Natural killer cell (primary cell): ENCODE data around the gene RPSA. TPM values are rescaled to one million over a fixed set of nuclear protein-coding genes. Genes with fewer than 3 reads are reported as not detected.
A peak's percentile ranks its signal among the peaks of the same experiment; 100 is the strongest.

ENCODE experiments used
- ATAC-seq, 3 donors: fragments of 150-1000 bp in 2 of 3; fragments of 200-7000 bp in 1 of 3; cut with Tn5 transposase; 1 replicate in 1 of 3; 2 replicates in 2 of 3; pipeline ENCODE4 v1.10.0; 2021; ENCODE audit warnings: mild to moderate bottlenecking in 2 of 3, moderate library complexity in 2 of 3
- DNase-seq, 2 donors: peaks; one replicate each; pipeline versions ENCODE4 v3.0.0 to v3.0.0-alpha.2; 2013 to 2021; ENCODE audit warnings: mixed read lengths in 1 of 2
- H3K27ac ChIP-seq: one replicate; pipeline ENCODE4 v1.5.1; 2013; ENCODE audit warnings: mild to moderate bottlenecking, low read length
- H3K27me3 ChIP-seq: one replicate; pipeline ENCODE4 v1.6.1; 2013; ENCODE audit warnings: low read length; ENCODE audit not compliant: control insufficient read depth, insufficient read depth
- H3K36me3 ChIP-seq: one replicate; pipeline ENCODE4 v1.6.1; 2013; ENCODE audit warnings: low read length; ENCODE audit not compliant: control insufficient read depth, insufficient read depth
- H3K4me1 ChIP-seq: one replicate; pipeline ENCODE4 v1.6.1; 2013; ENCODE audit warnings: low read length; ENCODE audit not compliant: control insufficient read depth, insufficient read depth
- H3K4me3 ChIP-seq: one replicate; pipeline ENCODE4 v1.5.1; 2013; ENCODE audit warnings: low read length
- H3K9me3 ChIP-seq: one replicate; pipeline ENCODE4 v1.6.1; 2013; ENCODE audit warnings: low read length; ENCODE audit not compliant: control insufficient read depth, insufficient read depth
- H3K27ac Mint-ChIP-seq, 2 donors: one replicate each; pipeline ENCODE4 v1.8.0; 2022; ENCODE audit warnings: mild to moderate bottlenecking in 2 of 2, mixed read lengths in 2 of 2, moderate library complexity in 1 of 2
- H3K27me3 Mint-ChIP-seq, 2 donors: one replicate each; pipeline ENCODE4 v1.8.0; 2022; ENCODE audit warnings: low read depth in 2 of 2, mixed read lengths in 2 of 2
- H3K36me3 Mint-ChIP-seq: one replicate; pipeline ENCODE4 v1.8.0; 2022; ENCODE audit warnings: mixed read lengths
- H3K4me1 Mint-ChIP-seq, 2 donors: one replicate each; pipeline ENCODE4 v1.8.0; 2022; ENCODE audit warnings: mixed read lengths in 2 of 2
- H3K4me3 Mint-ChIP-seq: one replicate; pipeline ENCODE4 v1.8.0; 2022; ENCODE audit warnings: mild to moderate bottlenecking, moderate library complexity, mixed read lengths
- H3K9me3 Mint-ChIP-seq, 2 donors: one replicate each; pipeline ENCODE4 v1.8.0; 2022; ENCODE audit warnings: mixed read lengths in 2 of 2
- CTCF ChIP-seq: fragments of 200-600 bp; IDR thresholded peaks from one replicate; pipeline ENCODE4 v1.8.0; 2022; ENCODE audit warnings: antibody characterized with exemption
- WGBS: methylation state at CpG from one replicate; pipeline ENCODE4 v1.1.7; 2013; ENCODE audit warnings: missing lambda C conversion rate; ENCODE audit not compliant: insufficient coverage; 5-methylcytosine and 5-hydroxymethylcytosine counted together
- intact Hi-C: fragments of 100-400 bp; cut with micrococcal nuclease; formaldehyde crosslinking; loops from one replicate; pipeline ENCODE4 v1.14.2; 2022
- total RNA-seq, 4 donors: library from RNA; stranded (reverse); fragments of 120-200 nt in 1 of 4; gene quantifications; one replicate each; pipeline versions ENCODE4 v1.2.3 to v1.2.4, GENCODE V29; 2013 to 2022

The RPSA gene
- total RNA-seq, result 100 to 1,000 TPM; 737 to 921 (median 821) TPM
- 1,366 TPM for total RNA-seq (2013)

DNA sequence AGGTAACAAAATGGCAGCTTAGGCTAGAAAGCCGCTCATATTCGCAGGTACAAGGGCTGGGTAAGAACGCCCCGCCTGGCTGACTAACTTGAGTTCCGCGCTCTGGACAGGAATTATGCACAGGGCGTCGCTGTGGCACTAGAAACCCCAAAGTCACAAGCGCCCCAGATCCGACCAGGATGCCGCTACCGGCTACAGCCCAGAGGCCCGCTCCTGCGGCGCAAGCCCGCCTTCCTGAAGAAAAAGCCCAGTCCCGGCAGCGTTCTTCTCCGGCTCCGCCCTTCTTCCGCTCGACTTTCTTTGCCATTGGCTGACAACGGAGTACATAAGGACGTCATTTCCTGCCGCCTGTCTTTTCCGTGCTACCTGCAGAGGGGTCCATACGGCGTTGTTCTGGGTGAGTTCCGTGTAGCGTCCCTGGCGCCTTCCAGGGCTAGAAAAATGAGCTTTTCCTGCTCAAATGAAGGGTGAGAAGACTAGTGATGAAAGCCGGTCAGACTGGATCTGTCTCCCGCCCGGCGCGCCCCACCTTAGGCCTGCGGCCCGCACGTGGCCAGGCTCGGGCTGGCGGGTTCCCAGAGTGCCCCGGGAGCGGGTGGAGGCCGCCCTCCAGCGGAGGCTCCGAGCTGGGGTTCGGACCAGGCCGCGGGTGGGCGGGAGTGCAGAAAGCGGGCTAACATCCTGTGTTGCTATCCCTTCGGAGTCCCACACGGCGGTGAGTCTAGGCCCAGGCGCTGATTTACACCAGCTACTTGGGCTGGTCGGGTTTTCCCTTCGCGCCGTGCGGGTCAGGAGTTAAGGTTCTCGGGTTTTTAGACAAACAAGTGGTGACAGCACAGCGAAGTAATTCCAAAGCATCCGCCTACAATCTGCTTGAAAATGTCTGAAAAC is at the start of gene RPSA:
RPSA (plus strand) TSS at position 353 of the 891 bp plus-strand sequence. CDS start 934 bp downstream, outside the sequence.
- H3K36me3 ChIP-seq, result peaks cover 36% of the 10 kb centered on the region
- H3K4me3 ChIP-seq, result peak within 1 kb of the TSS; percentile 55
- peak; percentile 38 for TF ChIP-seq CTCF
- H3K27me3 ChIP-seq, result no peaks in the 10 kb centered on the region
- H3K27ac ChIP-seq, result peak within 1 kb of the TSS; percentile 71
- H3K4me1 Mint-ChIP-seq, result peaks cover 40 to 43% of the 10 kb centered on the region in 2 donors
- peaks cover 12% of the 10 kb centered on the region for H3K36me3 Mint-ChIP-seq
- peaks cover 19% of the 10 kb centered on the region for H3K4me1 ChIP-seq
- DNase-seq (peak; percentile 86 to 98), ATAC-seq (peak; percentile 87 to 96 (median 91))
- intact Hi-C loops, result loop anchor here (1.0 to 5.0 kb wide), 2 partner anchors 22 to 354 kb away; partner anchors contain the start of genes SCN11A and WDR48
- under 1% methylated on average over 63 of the region's 63 CpGs for WGBS
- no peaks in the 10 kb centered on the region for H3K9me3 ChIP-seq
- H3K4me3 Mint-ChIP-seq, result peak within 1 kb of the TSS; percentile 96
- no peaks in the 10 kb centered on the region for H3K27me3 Mint-ChIP-seq
- peak within 1 kb of the TSS; percentile 96 to 98 for H3K27ac Mint-ChIP-seq
- no peaks in the 10 kb centered on the region for H3K9me3 Mint-ChIP-seq

GRCh38 chr3:39358333-39358732 is 48.2 kb upstream of the RPSA start:
- H3K4me3 ChIP-seq, result no peak overlapping the region
- peaks cover 47 to 64% of the 10 kb centered on the region in 2 donors for H3K4me1 Mint-ChIP-seq
- no peaks in the 10 kb centered on the region for H3K36me3 Mint-ChIP-seq
- DNase-seq (peak in 1 of 2 donors; percentile 50), ATAC-seq (no peak)
- H3K4me3 Mint-ChIP-seq, result peak overlapping the region; percentile 70
- peak overlapping the region; percentile 32 to 34 for H3K27ac Mint-ChIP-seq
- no peaks in the 10 kb centered on the region for H3K36me3 ChIP-seq
- intact Hi-C loops, result no loop called here
- no peaks in the 10 kb centered on the region for H3K9me3 ChIP-seq
- WGBS, result 32% methylated on average over 3 of the region's 3 CpGs
- TF ChIP-seq CTCF, result no peak
- peaks cover 0 to 3% of the 10 kb centered on the region in 2 donors for H3K27me3 Mint-ChIP-seq
- no peaks in the 10 kb centered on the region for H3K27me3 ChIP-seq
- H3K4me1 ChIP-seq, result peaks cover 45% of the 10 kb centered on the region
- no peaks in the 10 kb centered on the region for H3K9me3 Mint-ChIP-seq
- H3K27ac ChIP-seq, result no peak overlapping the region

- 10% methylated on average over 8 of the region's 8 CpGs for WGBS
- Mint-ChIP-seq H3K27me3 (no peaks in the 10 kb centered on the region), H3K9me3 (no peaks in the 10 kb centered on the region), H3K27ac (peak overlapping the region; percentile 69 to 90), H3K4me3 (peak overlapping the region; percentile 78), H3K4me1 (peaks cover 51 to 68% of the 10 kb centered on the region in 2 donors), H3K36me3 (no peaks in the 10 kb centered on the region)
- peak; percentile 46 to 72 for DNase-seq
- Histone ChIP-seq H3K36me3 (no peaks in the 10 kb centered on the region), H3K27ac (peak overlapping the region; percentile 90), H3K27me3 (no peaks in the 10 kb centered on the region), H3K4me3 (peak overlapping the region; percentile 19), H3K9me3 (no peaks in the 10 kb centered on the region), H3K4me1 (peaks cover 45% of the 10 kb centered on the region)
- intact Hi-C loops, result no loop called here
- ATAC-seq, result peak; percentile 83 to 93 (median 90)
- no peak for TF ChIP-seq CTCF
These were observed 45.1 kb upstream of the RPSA start for GRCh38 chr3:39361252-39361927.
